Measurements from ENCODE around the gene CKAP5.

CKAP5 gene

GRCh38 chr11:46894506-46894905, 48.4 kb upstream of the CKAP5 start:
- no peak overlapping the region for H3K4me2 ChIP-seq (ENCODE audit: low read length)
- no peaks in the 10 kb centered on the region for H4K20me1 ChIP-seq (ENCODE audit: control insufficient read depth, insufficient read depth, low read depth, low read length)
- H3K9me2 ChIP-seq (replicated peaks; ENCODE audit: control insufficient read depth, low read length), result no peaks in the 10 kb centered on the region
- H3K4me1 ChIP-seq (ENCODE audit: control insufficient read depth, low read length), result no peaks in the 10 kb centered on the region
- H3K27ac ChIP-seq (ENCODE audit: low read depth, low read length), result no peak overlapping the region
- no peaks in the 10 kb centered on the region for H3K9me3 ChIP-seq (ENCODE audit: control insufficient read depth, insufficient read depth, low read length)
- no peak overlapping the region for H3K4me3 ChIP-seq (ENCODE audit: low read length)
- H3K27me3 ChIP-seq (ENCODE audit: control insufficient read depth, low read length), result no peaks in the 10 kb centered on the region
- H3K36me3 ChIP-seq (ENCODE audit: control insufficient read depth, low read length), result peaks cover 10% of the 10 kb centered on the region; the same call in 1 of the 2 replicates
- TF ChIP-seq EZH2phosphoT487 (IDR thresholded peaks at IDR 0.05; ENCODE audit: borderline replicate concordance, low read length), result no peak
- no peak for TF ChIP-seq CTCF (IDR thresholded peaks at IDR 0.05; ENCODE audit: low read depth, low read length, poor library complexity, severe bottlenecking)
- no peaks in the 10 kb centered on the region for H3F3A ChIP-seq (ENCODE audit: control insufficient read depth, insufficient read depth)
- no peaks in the 10 kb centered on the region for H3K79me2 ChIP-seq (ENCODE audit: control insufficient read depth, low read length)

GRCh38 chr11:46892838-46893237, 46.8 kb upstream of the CKAP5 start:
- H3K9me2 ChIP-seq (replicated peaks; ENCODE audit: control insufficient read depth, low read length), result no peaks in the 10 kb centered on the region
- H3K4me3 ChIP-seq (ENCODE audit: low read length), result no peak overlapping the region
- H3F3A ChIP-seq (ENCODE audit: control insufficient read depth, insufficient read depth), result no peaks in the 10 kb centered on the region
- H3K27me3 ChIP-seq (ENCODE audit: control insufficient read depth, low read length), result no peaks in the 10 kb centered on the region
- peaks cover 13% of the 10 kb centered on the region; the same call in 1 of the 2 replicates for H3K36me3 ChIP-seq (ENCODE audit: control insufficient read depth, low read length)
- TF ChIP-seq CTCF (IDR thresholded peaks at IDR 0.05; ENCODE audit: low read depth, low read length, poor library complexity, severe bottlenecking), result no peak
- TF ChIP-seq EZH2phosphoT487 (IDR thresholded peaks at IDR 0.05; ENCODE audit: borderline replicate concordance, low read length), result no peak
- H3K79me2 ChIP-seq (ENCODE audit: control insufficient read depth, low read length), result no peaks in the 10 kb centered on the region
- H3K4me1 ChIP-seq (ENCODE audit: control insufficient read depth, low read length), result no peaks in the 10 kb centered on the region
- no peak overlapping the region for H3K27ac ChIP-seq (ENCODE audit: low read depth, low read length)
- no peaks in the 10 kb centered on the region for H4K20me1 ChIP-seq (ENCODE audit: control insufficient read depth, insufficient read depth, low read depth, low read length)
- no peak overlapping the region for H3K4me2 ChIP-seq (ENCODE audit: low read length)
- H3K9me3 ChIP-seq (ENCODE audit: control insufficient read depth, insufficient read depth, low read length), result no peaks in the 10 kb centered on the region

- no peak overlapping the region for H3K4me2 ChIP-seq (ENCODE audit: low read length)
- H3K79me2 ChIP-seq (ENCODE audit: control insufficient read depth, low read length), result no peaks in the 10 kb centered on the region
- H4K20me1 ChIP-seq (ENCODE audit: control insufficient read depth, insufficient read depth, low read depth, low read length), result no peaks in the 10 kb centered on the region
- no peak overlapping the region for H3K27ac ChIP-seq (ENCODE audit: low read depth, low read length)
- H3K27me3 ChIP-seq (ENCODE audit: control insufficient read depth, low read length), result no peaks in the 10 kb centered on the region
- no peak overlapping the region for H3K4me3 ChIP-seq (ENCODE audit: low read length)
- TF ChIP-seq EZH2phosphoT487 (IDR thresholded peaks at IDR 0.05; ENCODE audit: borderline replicate concordance, low read length) (no peak), CTCF (IDR thresholded peaks at IDR 0.05; ENCODE audit: low read depth, low read length, poor library complexity, severe bottlenecking) (no peak)
- no peaks in the 10 kb centered on the region for H3K9me2 ChIP-seq (replicated peaks; ENCODE audit: control insufficient read depth, low read length)
- H3F3A ChIP-seq (ENCODE audit: control insufficient read depth, insufficient read depth), result no peaks in the 10 kb centered on the region
- no peaks in the 10 kb centered on the region for H3K4me1 ChIP-seq (ENCODE audit: control insufficient read depth, low read length)
- peaks cover 13% of the 10 kb centered on the region; the same call in 1 of the 2 replicates for H3K36me3 ChIP-seq (ENCODE audit: control insufficient read depth, low read length)
- no peaks in the 10 kb centered on the region for H3K9me3 ChIP-seq (ENCODE audit: control insufficient read depth, insufficient read depth, low read length)
Observed at GRCh38 chr11:46892109-46892508, 46.0 kb upstream of the CKAP5 start.

Data from DOHH2 (cell line).